Measurements from ENCODE around the gene CDC37L1.
"Not testable (repeated sequence)": the region's sequence is repeated elsewhere in the genome, so short reads cannot be mapped to it uniquely, and the experiment has no call there.

The CDC37L1 gene

GRCh38 chr9:4716163-4716562, 36.8 kb downstream of the CDC37L1 start:
- no peak for ATAC-seq

- no peak for ATAC-seq
These were observed 38.4 kb downstream of the CDC37L1 start for GRCh38 chr9:4717815-4718214.

- ATAC-seq = no peak
These were observed 39.5 kb downstream of the CDC37L1 start for GRCh38 chr9:4718911-4719310.

GRCh38 chr9:4721736-4722135, 42.4 kb downstream of the CDC37L1 start:
- no peak for ATAC-seq

GRCh38 chr9:4725706-4726442, 46.5 kb downstream of the CDC37L1 start:
- ATAC-seq = peak; percentile 90 to 96

- ATAC-seq = no peak
These were observed 48.2 kb downstream of the CDC37L1 start for GRCh38 chr9:4727593-4727992.

GRCh38 chr9:4732890-4733289, 53.5 kb downstream of the CDC37L1 start:
- no peak for ATAC-seq

GRCh38 chr9:4734150-4734549, 54.8 kb downstream of the CDC37L1 start:
- ATAC-seq = no peak

- no peak for ATAC-seq
These were observed 59.7 kb downstream of the CDC37L1 start for GRCh38 chr9:4738866-4739586.

- ATAC-seq = no peak
These were observed 60.4 kb downstream of the CDC37L1 start for GRCh38 chr9:4739587-4740387.

GRCh38 chr9:4740388-4740637, 60.9 kb downstream of the CDC37L1 start:
- no peak for ATAC-seq

- ATAC-seq = peak; percentile 91 to 93
These were observed 61.4 kb downstream of the CDC37L1 start, which contains the start of gene AK3 for GRCh38 chr9:4740638-4741364. Gene AK3 (minus strand): TSS chr9:4741202. CDS start chr9:4741087, 115 bp downstream.

GRCh38 chr9:4741365-4742089, 62.2 kb downstream of the CDC37L1 start:
- ATAC-seq = no peak

GRCh38 chr9:4742246-4742645, 62.9 kb downstream of the CDC37L1 start:
- no peak for ATAC-seq

GRCh38 chr9:4743131-4743875, 63.9 kb downstream of the CDC37L1 start:
- no peak for ATAC-seq

- ATAC-seq = peak; percentile 43 to 58
These were observed 67.1 kb downstream of the CDC37L1 start for GRCh38 chr9:4746278-4747030.

GRCh38 chr9:4748612-4749011, 69.2 kb downstream of the CDC37L1 start:
- ATAC-seq = no peak

- ATAC-seq = no peak
These were observed 70.8 kb downstream of the CDC37L1 start for GRCh38 chr9:4750023-4750673.

- not testable (repeated sequence) for ATAC-seq
These were observed 75.2 kb downstream of the CDC37L1 start for GRCh38 chr9:4754530-4754929.

- no peak for ATAC-seq
These were observed 75.7 kb downstream of the CDC37L1 start for GRCh38 chr9:4755026-4755609.

Data from activated CD4-positive, CD25-positive, alpha-beta regulatory T cell treated with anti-CD3 and anti-CD28 coated beads, Interleukin-2, amount 50 U/mL, for 24 hours (primary cell).